DOHH2 (cell line): ENCODE measurements around the gene ACYP2.
A peak's percentile ranks its signal among the peaks of the same experiment; 100 is the strongest.

Experiments
- H3F3A ChIP-seq: fragments of 200-600 bp; sonication (generic), shearing (Covaris generic); 2 replicates; pipeline ENCODE4 v1.6.0; 2016; ENCODE audit warnings: antibody characterized with exemption, mild to moderate bottlenecking; ENCODE audit not compliant: control insufficient read depth, insufficient read depth
- H3K27ac ChIP-seq: fragments of 200-600 bp; sonication (generic); 2 replicates; pipeline ENCODE4 v1.5.1; 2014; ENCODE audit warnings: low read depth, mild to moderate bottlenecking, low read length, moderate library complexity
- H3K27me3 ChIP-seq: fragments of 200-600 bp; sonication (generic); 2 replicates; pipeline ENCODE4 v1.6.1; 2014; ENCODE audit warnings: mild to moderate bottlenecking, low read length, mixed read lengths; ENCODE audit not compliant: control insufficient read depth
- H3K36me3 ChIP-seq: fragments of 200-600 bp; sonication (generic); 2 replicates; pipeline ENCODE4 v1.6.1; 2014; ENCODE audit warnings: mild to moderate bottlenecking, low read length, moderate library complexity, mixed read lengths; ENCODE audit not compliant: control insufficient read depth
- H3K4me1 ChIP-seq: fragments of 200-600 bp; sonication (generic); 2 replicates; pipeline ENCODE4 v1.6.1; 2014; ENCODE audit warnings: mild to moderate bottlenecking, low read length, mixed read lengths; ENCODE audit not compliant: control insufficient read depth
- H3K4me2 ChIP-seq: fragments of 200-600 bp; sonication (generic); 2 replicates; pipeline ENCODE4 v1.6.0; 2014; ENCODE audit warnings: mild to moderate bottlenecking, low read length, moderate library complexity
- H3K4me3 ChIP-seq: fragments of 200-600 bp; sonication (generic); 2 replicates; pipeline ENCODE4 v1.5.1; 2014; ENCODE audit warnings: mild to moderate bottlenecking, low read length, mixed read lengths
- H3K79me2 ChIP-seq: fragments of 200-600 bp; sonication (generic); 2 replicates; pipeline ENCODE4 v1.6.1; 2014; ENCODE audit warnings: mild to moderate bottlenecking, low read length, mixed read lengths; ENCODE audit not compliant: control insufficient read depth
- H3K9me2 ChIP-seq: fragments of 200-600 bp; sonication (generic); replicated peaks from 2 replicates; pipeline ENCODE4 v1.6.1; 2014; ENCODE audit warnings: mild to moderate bottlenecking, low read length, mixed read lengths; ENCODE audit not compliant: control insufficient read depth
- H3K9me3 ChIP-seq: fragments of 200-600 bp; sonication (generic); 2 replicates; pipeline ENCODE4 v1.6.1; 2014; ENCODE audit warnings: antibody characterized with exemption, low read length, mixed read lengths; ENCODE audit not compliant: control insufficient read depth, insufficient read depth
- H4K20me1 ChIP-seq: fragments of 200-600 bp; sonication (generic); 2 replicates; pipeline ENCODE4 v1.6.0; 2014; ENCODE audit warnings: low read depth, mild to moderate bottlenecking, antibody characterized with exemption, low read length, moderate library complexity; ENCODE audit not compliant: control insufficient read depth, insufficient read depth
- CTCF ChIP-seq: fragments of 200-600 bp; sonication (generic); IDR thresholded peaks from one replicate; pipeline ENCODE4 v1.5.1; 2014; ENCODE audit warnings: antibody characterized with exemption, mild to moderate bottlenecking, low read depth, low read length; ENCODE audit not compliant: poor library complexity, severe bottlenecking
- EZH2phosphoT487 ChIP-seq: fragments of 200-600 bp; sonication (generic); IDR thresholded peaks from 2 replicates; pipeline ENCODE4 v1.6.1; 2017; ENCODE audit warnings: borderline replicate concordance, mild to moderate bottlenecking, antibody characterized with exemption, low read length, moderate library complexity, mixed read lengths

ACYP2 gene

DNA sequence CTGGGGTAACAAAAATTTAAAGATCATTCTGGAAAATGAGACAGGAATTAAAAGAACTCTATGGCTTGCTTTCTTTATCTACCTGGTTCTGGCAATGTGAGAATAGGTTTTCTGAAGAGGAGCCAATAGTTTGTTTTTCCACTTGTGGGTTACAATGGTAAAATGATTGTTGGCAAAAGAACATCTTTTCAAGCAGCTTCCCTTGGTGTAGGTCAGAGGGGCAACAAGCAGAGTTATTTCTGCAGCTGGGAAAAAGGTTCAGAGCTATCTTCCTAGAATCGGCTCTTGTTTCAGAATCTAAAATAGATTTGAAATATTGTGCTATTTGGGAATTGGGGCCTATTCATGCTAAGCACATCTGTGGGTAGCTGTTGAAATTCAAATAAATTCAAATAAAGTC lies 152.2 kb downstream of the ACYP2 start:
- Histone ChIP-seq H3K27me3 (no peaks in the 10 kb centered on the region), H3F3A (no peaks in the 10 kb centered on the region), H4K20me1 (no peaks in the 10 kb centered on the region), H3K36me3 (no peaks in the 10 kb centered on the region), H3K4me1 (peaks cover 12% of the 10 kb centered on the region), H3K4me3 (no peak overlapping the region), H3K9me2 (no peaks in the 10 kb centered on the region), H3K27ac (no peak overlapping the region), H3K79me2 (no peaks in the 10 kb centered on the region), H3K9me3 (no peaks in the 10 kb centered on the region), H3K4me2 (no peak overlapping the region)
- TF ChIP-seq EZH2phosphoT487 (no peak), CTCF (no peak)

- no peaks in the 10 kb centered on the region for H3K27me3 ChIP-seq
- H3K4me2 ChIP-seq: no peak overlapping the region
- no peaks in the 10 kb centered on the region for H3K36me3 ChIP-seq
- no peaks in the 10 kb centered on the region for H3K9me3 ChIP-seq
- no peak overlapping the region for H3K4me3 ChIP-seq
- H3K79me2 ChIP-seq: no peaks in the 10 kb centered on the region
- H3K4me1 ChIP-seq: peaks cover 16% of the 10 kb centered on the region
- H4K20me1 ChIP-seq: no peaks in the 10 kb centered on the region
- no peak for TF ChIP-seq EZH2phosphoT487
- no peak for TF ChIP-seq CTCF
- no peaks in the 10 kb centered on the region for H3K9me2 ChIP-seq
- H3F3A ChIP-seq: no peaks in the 10 kb centered on the region
- H3K27ac ChIP-seq: no peak overlapping the region
These were observed 155.8 kb downstream of the ACYP2 start for GRCh38 chr2:54271189-54271588.

- H3K4me3 ChIP-seq: no peak overlapping the region
- peaks cover 16% of the 10 kb centered on the region for H3K4me1 ChIP-seq
- H3K79me2 ChIP-seq: no peaks in the 10 kb centered on the region
- H3K9me3 ChIP-seq: no peaks in the 10 kb centered on the region
- H3F3A ChIP-seq: no peaks in the 10 kb centered on the region
- TF ChIP-seq CTCF: no peak
- no peak for TF ChIP-seq EZH2phosphoT487
- H3K27ac ChIP-seq: no peak overlapping the region
- H3K36me3 ChIP-seq: no peaks in the 10 kb centered on the region
- H3K4me2 ChIP-seq: peak overlapping the region; percentile 27; the same call in 1 of the 2 replicates
- no peaks in the 10 kb centered on the region for H4K20me1 ChIP-seq
- H3K9me2 ChIP-seq: no peaks in the 10 kb centered on the region
- no peaks in the 10 kb centered on the region for H3K27me3 ChIP-seq
These were observed 156.6 kb downstream of the ACYP2 start for GRCh38 chr2:54271843-54272627.
